NCI-H1105 treated with DMSO at 0.1 percent for 48 hours (cell line): ENCODE results near the gene RDH5.
A peak's percentile ranks its signal among the peaks of the same experiment; 100 is the strongest.

ENCODE experiments used
- DNase-seq: peaks from one replicate; lab custom pipeline; 2025; lab: John Stamatoyannopoulos, UW

Gene RDH5

GRCh38 chr12:55713721-55714120, 6.5 kb upstream of the RDH5 start:
- DNase-seq = no peak

- DNase-seq = no peak
Measured at GRCh38 chr12:55715169-55715764, 4.9 kb upstream of the RDH5 start.

GRCh38 chr12:55715833-55716581, 4.2 kb upstream of the RDH5 start, which contains the start of gene BLOC1S1:
Gene BLOC1S1 (plus strand): TSS chr12:55716046. CDS start chr12:55716052, 6 bp downstream.
- DNase-seq = peak; percentile 70

GRCh38 chr12:55716582-55716957, 3.6 kb upstream of the RDH5 start:
- DNase-seq = no peak

- no peak for DNase-seq
Measured at GRCh38 chr12:55717011-55718007, 2.9 kb upstream of the RDH5 start.

- DNase-seq = no peak
Measured at GRCh38 chr12:55718015-55718414, 2.2 kb upstream of the RDH5 start.

- DNase-seq = no peak
Measured at GRCh38 chr12:55718624-55719275, 1.4 kb upstream of the RDH5 start.

GRCh38 chr12:55719371-55719770, 822 bp upstream of the RDH5 start:
- no peak for DNase-seq

GRCh38 chr12:55720894-55721444, 776 bp downstream of the RDH5 start:
- DNase-seq = no peak

GRCh38 chr12:55721601-55722213, 1.5 kb downstream of the RDH5 start:
- DNase-seq = no peak

- DNase-seq = no peak
Measured at GRCh38 chr12:55722948-55723347, 2.8 kb downstream of the RDH5 start.

- DNase-seq = no peak
Measured at GRCh38 chr12:55723516-55724225, 3.5 kb downstream of the RDH5 start.

- no peak for DNase-seq
Measured at GRCh38 chr12:55724226-55724939, 4.2 kb downstream of the RDH5 start.

- DNase-seq = no peak
Measured at GRCh38 chr12:55724940-55725309, 4.7 kb downstream of the RDH5 start.

GRCh38 chr12:55725556-55725955, 5.4 kb downstream of the RDH5 start:
- DNase-seq = no peak

GRCh38 chr12:55726971-55727370, 6.8 kb downstream of the RDH5 start:
- no peak for DNase-seq

GRCh38 chr12:55727643-55728185, 7.5 kb downstream of the RDH5 start:
- DNase-seq = no peak

GRCh38 chr12:55728186-55728938, 8.2 kb downstream of the RDH5 start:
- DNase-seq = peak; percentile 20
